HG03139 (cell line): ENCODE measurements around the gene ZNF146.
"Not testable (repeated sequence)": the region's sequence is repeated elsewhere in the genome, so short reads cannot be mapped to it uniquely, and the experiment has no call there.

Experiments used
- ATAC-seq: cut with Tn5 transposase; IDR thresholded peaks from one replicate; pipeline ENCODE4 v1.9.1; 2021; ENCODE audit not compliant: unreplicated experiment

Gene ZNF146

GRCh38 chr19:36233626-36234025 is 18.7 kb downstream of the ZNF146 start:
- ATAC-seq = not testable (repeated sequence)

GRCh38 chr19:36236304-36236945 is 21.5 kb downstream of the ZNF146 start:
- no peak for ATAC-seq

- no peak for ATAC-seq
These were observed 22.0 kb downstream of the ZNF146 start for GRCh38 chr19:36236946-36237310.

- no peak for ATAC-seq
These were observed 29.2 kb downstream of the ZNF146 start for GRCh38 chr19:36244066-36244465.

GRCh38 chr19:36245210-36246005 is 30.5 kb downstream of the ZNF146 start:
- no peak for ATAC-seq

- no peak for ATAC-seq
These were observed 31.1 kb downstream of the ZNF146 start for GRCh38 chr19:36246006-36246481.

GRCh38 chr19:36252047-36252446 is 37.1 kb downstream of the ZNF146 start:
- ATAC-seq = no peak

- ATAC-seq = no peak
These were observed 39.9 kb downstream of the ZNF146 start for GRCh38 chr19:36254848-36255247.

- ATAC-seq = no peak
These were observed 40.4 kb downstream of the ZNF146 start for GRCh38 chr19:36255316-36255715.

- no peak for ATAC-seq
These were observed 41.2 kb downstream of the ZNF146 start for GRCh38 chr19:36256064-36256463.

- ATAC-seq = no peak
These were observed 42.1 kb downstream of the ZNF146 start for GRCh38 chr19:36256853-36257519.

GRCh38 chr19:36257520-36257876 is 42.6 kb downstream of the ZNF146 start:
- no peak for ATAC-seq

GRCh38 chr19:36258028-36258875 is 43.3 kb downstream of the ZNF146 start:
- no peak for ATAC-seq

GRCh38 chr19:36259211-36259610 is 44.3 kb downstream of the ZNF146 start:
- ATAC-seq = no peak

- no peak for ATAC-seq
These were observed 50.2 kb downstream of the ZNF146 start for GRCh38 chr19:36265064-36265463.

GRCh38 chr19:36265856-36266374 is 51.0 kb downstream of the ZNF146 start:
- no peak for ATAC-seq

- ATAC-seq = no peak
These were observed 51.6 kb downstream of the ZNF146 start for GRCh38 chr19:36266375-36266961.

GRCh38 chr19:36267061-36267845 is 52.3 kb downstream of the ZNF146 start:
- ATAC-seq = no peak

GRCh38 chr19:36268081-36268480 is 53.2 kb downstream of the ZNF146 start:
- ATAC-seq = not testable (repeated sequence)

GRCh38 chr19:36268591-36268990 is 53.7 kb downstream of the ZNF146 start:
- not testable (repeated sequence) for ATAC-seq
